HepG2 (cell line): ENCODE measurements around the gene CLIC1. TPM values are rescaled to one million over a fixed set of nuclear protein-coding genes. Genes with fewer than 3 reads are reported as not detected.

ENCODE experiments used
- DPF2 ChIP-seq: sonication (generic); formaldehyde crosslinking; IDR thresholded peaks from 2 replicates; pipeline ENCODE4 v1.4.0; 2020; ENCODE audit warnings: mild to moderate bottlenecking, low read depth, missing genetic modification reagents, borderline replicate concordance
- GZF1 ChIP-seq: sonication (generic); formaldehyde crosslinking; IDR thresholded peaks from 2 replicates; pipeline ENCODE4 v1.5.1; 2020; ENCODE audit warnings: mild to moderate bottlenecking, missing genetic modification reagents
- HDAC6 ChIP-seq: fragments of 200-600 bp; sonication (generic); IDR thresholded peaks from 2 replicates; pipeline ENCODE4 v1.7.0; 2017; ENCODE audit warnings: mild to moderate bottlenecking, antibody characterized with exemption, low read length, low read depth
- HNRNPH1 ChIP-seq: fragments of 200-400 bp; formaldehyde crosslinking; optimal IDR thresholded peaks from 2 replicates; pipeline ENCODE3; 2017; ENCODE audit warnings: mild to moderate bottlenecking, low read depth, low read length
- POLR2AphosphoS2 ChIP-seq: IDR thresholded peaks from 2 replicates; pipeline ENCODE4 v1.6.1; 2011; ENCODE audit warnings: low read depth, low read length, improper control_type of control experiment
- POLR2AphosphoS5 ChIP-seq: IDR thresholded peaks from 2 replicates; pipeline ENCODE4 v1.6.1; 2012; ENCODE audit warnings: low read depth, low read length
- RORA ChIP-seq: sonication (generic); formaldehyde crosslinking; IDR thresholded peaks from 2 replicates; pipeline ENCODE4 v1.5.0; 2020; ENCODE audit warnings: mild to moderate bottlenecking, missing genetic modification reagents, moderate library complexity
- SOX13 ChIP-seq, 3 experiments: fragments of 450-650 bp in 1 of 3; sonication (generic) in 1 of 3; formaldehyde crosslinking in 1 of 3; IDR thresholded peaks in 2 of 3; conservative IDR thresholded peaks in 1 of 3; 2 replicates each; pipeline versions ENCODE4 v1.5.0 to v1.6.1; 2016 to 2020; ENCODE audit warnings: antibody characterized with exemption in 1 of 3, mild to moderate bottlenecking in 1 of 3, missing compliant biosample characterization in 1 of 3, missing genetic modification reagents in 1 of 3, moderate library complexity in 1 of 3
- SSRP1 ChIP-seq: IDR thresholded peaks from 2 replicates; pipeline ENCODE4 v1.6.1; 2016; ENCODE audit warnings: control low read depth
- YEATS2 ChIP-seq: sonication (generic); formaldehyde crosslinking; IDR thresholded peaks from 2 replicates; pipeline ENCODE4 v1.4.0; 2020; ENCODE audit warnings: missing genetic modification reagents, borderline replicate concordance
- ZBTB7B ChIP-seq: sonication (generic); formaldehyde crosslinking; IDR thresholded peaks from 2 replicates; pipeline ENCODE4 v1.4.0; 2020; ENCODE audit warnings: missing genetic modification reagents
- ZFP82 ChIP-seq: sonication (generic); formaldehyde crosslinking; IDR thresholded peaks from 2 replicates; pipeline ENCODE4 v1.5.1; 2020; ENCODE audit warnings: mild to moderate bottlenecking, missing genetic modification reagents, borderline replicate concordance
- ZNF180 ChIP-seq: sonication (generic); formaldehyde crosslinking; IDR thresholded peaks from 2 replicates; pipeline ENCODE4 v1.4.0; 2020; ENCODE audit warnings: low read depth, missing genetic modification reagents, borderline replicate concordance
- ZNF414 ChIP-seq: sonication (generic); formaldehyde crosslinking; IDR thresholded peaks from 2 replicates; pipeline ENCODE4 v1.5.0; 2020; ENCODE audit warnings: missing genetic modification reagents
- ZNF589 ChIP-seq: sonication (generic); formaldehyde crosslinking; conservative IDR thresholded peaks from 2 replicates; pipeline ENCODE4 v1.8.0; 2022; ENCODE audit warnings: mild to moderate bottlenecking, moderate library complexity, missing genetic modification reagents
- ZNF704 ChIP-seq: sonication (generic); formaldehyde crosslinking; IDR thresholded peaks from 2 replicates; pipeline ENCODE4 v1.8.1; 2023; ENCODE audit warnings: mild to moderate bottlenecking, inconsistent platforms, moderate library complexity, missing genetic modification reagents, borderline replicate concordance
- ZNF770 ChIP-seq: sonication (generic); formaldehyde crosslinking; IDR thresholded peaks from 2 replicates; pipeline ENCODE4 v1.5.0; 2020; ENCODE audit warnings: mild to moderate bottlenecking, missing genetic modification reagents
- ZNF776 ChIP-seq: sonication (generic); formaldehyde crosslinking; IDR thresholded peaks from 2 replicates; pipeline ENCODE4 v1.4.0; 2020; ENCODE audit warnings: mild to moderate bottlenecking, missing genetic modification reagents
- ZNF83 ChIP-seq: sonication (generic); formaldehyde crosslinking; IDR thresholded peaks from 2 replicates; pipeline ENCODE4 v1.4.0; 2020; ENCODE audit warnings: missing genetic modification reagents, mild to moderate bottlenecking, borderline replicate concordance
- polyA plus RNA-seq, 8 experiments: library from polyadenylated mRNA; depleted of rRNA in 3 of 8; stranded (reverse) in 7 of 8; unstranded in 1 of 8; fragments of >200 nt; fragmentation: Illumina TruSeq in 4 of 8; extraction: Trizol in 4 of 8; gene quantifications; 2 replicates each; pipeline versions ENCODE4 v1.2.1 to v1.2.3, GENCODE V29; 2011 to 2016; ENCODE audit warnings: low read depth in 4 of 8, missing spikeins in 1 of 8, mixed read lengths in 1 of 8; ENCODE audit not compliant: insufficient read depth in 1 of 8
- total RNA-seq, 5 experiments: library from RNA; depleted of rRNA; stranded (reverse); fragments of >200 nt; fragmentation: Illumina TruSeq; extraction: Trizol; gene quantifications; 2 replicates each; pipeline ENCODE4 v1.2.3, GENCODE V29; 2016; ENCODE audit warnings: low read depth in 1 of 5
- TF ChIP-seq, protein P1 (sequence below): sonication (generic); formaldehyde crosslinking; IDR thresholded peaks from 2 replicates; pipeline ENCODE4 v1.4.0; 2020; ENCODE audit warnings: mild to moderate bottlenecking, missing genetic modification reagents

Gene CLIC1
- total and polyA plus RNA-seq, 2 of the 13 experiments (the other 11 are each of a cell fraction or from before 2014, with no cell fraction given), result 602 to 891 TPM

GRCh38 chr6:31729979-31730630, 6.2 kb downstream of the CLIC1 start (continued):
- TF ChIP-seq ZNF704 (CRISPR knock-in tag) (0 out of 2 replicates have a peak, but pooled peaks have one; percentile 64), ZNF589 (0 out of 2 replicates have a peak, but pooled peaks have one; percentile 25), POLR2AphosphoS2 (no peak; the same call in 1 of the 2 replicates), ZNF770 (no peak), ZNF83 (CRISPR knock-in tag) (no peak), ZNF414 (CRISPR knock-in tag) (peak; percentile 89; the same call in 1 of the 2 replicates), ZNF180 (peak; percentile 62; the same call in 1 of the 2 replicates), DPF2 (no peak), HNRNPH1 (no peak), ZNF776 (peak; percentile 61), YEATS2 (no peak), SOX13 (IDR thresholded peaks at IDR 0.05) (no peak; the same call in 1 of the 2 replicates), SOX13 (CRISPR knock-in tag; conservative IDR thresholded peaks at IDR 0.05 in 1 of 2, IDR thresholded peaks at IDR 0.05 in 1 of 2) (no peak; a peak in 1 of 4 replicates), ZBTB7B (no peak; the same call in 1 of the 2 replicates), GZF1 (CRISPR knock-in tag) (0 out of 2 replicates have a peak, but pooled peaks have one; percentile 41), ZFP82 (CRISPR knock-in tag) (peak; percentile 91; the same call in 1 of the 2 replicates), RORA (no peak), SSRP1 (CRISPR knock-in tag) (peak; percentile 79; the same call in 1 of the 2 replicates), HDAC6 (no peak), POLR2AphosphoS5 (peak; percentile 66)
- TF ChIP-seq, protein P1, sequence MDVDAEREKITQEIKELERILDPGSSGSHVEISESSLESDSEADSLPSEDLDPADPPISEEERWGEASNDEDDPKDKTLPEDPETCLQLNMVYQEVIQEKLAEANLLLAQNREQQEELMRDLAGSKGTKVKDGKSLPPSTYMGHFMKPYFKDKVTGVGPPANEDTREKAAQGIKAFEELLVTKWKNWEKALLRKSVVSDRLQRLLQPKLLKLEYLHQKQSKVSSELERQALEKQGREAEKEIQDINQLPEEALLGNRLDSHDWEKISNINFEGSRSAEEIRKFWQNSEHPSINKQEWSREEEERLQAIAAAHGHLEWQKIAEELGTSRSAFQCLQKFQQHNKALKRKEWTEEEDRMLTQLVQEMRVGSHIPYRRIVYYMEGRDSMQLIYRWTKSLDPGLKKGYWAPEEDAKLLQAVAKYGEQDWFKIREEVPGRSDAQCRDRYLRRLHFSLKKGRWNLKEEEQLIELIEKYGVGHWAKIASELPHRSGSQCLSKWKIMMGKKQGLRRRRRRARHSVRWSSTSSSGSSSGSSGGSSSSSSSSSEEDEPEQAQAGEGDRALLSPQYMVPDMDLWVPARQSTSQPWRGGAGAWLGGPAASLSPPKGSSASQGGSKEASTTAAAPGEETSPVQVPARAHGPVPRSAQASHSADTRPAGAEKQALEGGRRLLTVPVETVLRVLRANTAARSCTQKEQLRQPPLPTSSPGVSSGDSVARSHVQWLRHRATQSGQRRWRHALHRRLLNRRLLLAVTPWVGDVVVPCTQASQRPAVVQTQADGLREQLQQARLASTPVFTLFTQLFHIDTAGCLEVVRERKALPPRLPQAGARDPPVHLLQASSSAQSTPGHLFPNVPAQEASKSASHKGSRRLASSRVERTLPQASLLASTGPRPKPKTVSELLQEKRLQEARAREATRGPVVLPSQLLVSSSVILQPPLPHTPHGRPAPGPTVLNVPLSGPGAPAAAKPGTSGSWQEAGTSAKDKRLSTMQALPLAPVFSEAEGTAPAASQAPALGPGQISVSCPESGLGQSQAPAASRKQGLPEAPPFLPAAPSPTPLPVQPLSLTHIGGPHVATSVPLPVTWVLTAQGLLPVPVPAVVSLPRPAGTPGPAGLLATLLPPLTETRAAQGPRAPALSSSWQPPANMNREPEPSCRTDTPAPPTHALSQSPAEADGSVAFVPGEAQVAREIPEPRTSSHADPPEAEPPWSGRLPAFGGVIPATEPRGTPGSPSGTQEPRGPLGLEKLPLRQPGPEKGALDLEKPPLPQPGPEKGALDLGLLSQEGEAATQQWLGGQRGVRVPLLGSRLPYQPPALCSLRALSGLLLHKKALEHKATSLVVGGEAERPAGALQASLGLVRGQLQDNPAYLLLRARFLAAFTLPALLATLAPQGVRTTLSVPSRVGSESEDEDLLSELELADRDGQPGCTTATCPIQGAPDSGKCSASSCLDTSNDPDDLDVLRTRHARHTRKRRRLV, result no peak
